ENCODE measurements around the gene FAM3B.
A peak's percentile ranks its signal among the peaks of the same experiment; 100 is the strongest.
"Not testable (repeated sequence)": the region's sequence is repeated elsewhere in the genome, so short reads cannot be mapped to it uniquely, and the experiment has no call there.

The FAM3B gene

DNA sequence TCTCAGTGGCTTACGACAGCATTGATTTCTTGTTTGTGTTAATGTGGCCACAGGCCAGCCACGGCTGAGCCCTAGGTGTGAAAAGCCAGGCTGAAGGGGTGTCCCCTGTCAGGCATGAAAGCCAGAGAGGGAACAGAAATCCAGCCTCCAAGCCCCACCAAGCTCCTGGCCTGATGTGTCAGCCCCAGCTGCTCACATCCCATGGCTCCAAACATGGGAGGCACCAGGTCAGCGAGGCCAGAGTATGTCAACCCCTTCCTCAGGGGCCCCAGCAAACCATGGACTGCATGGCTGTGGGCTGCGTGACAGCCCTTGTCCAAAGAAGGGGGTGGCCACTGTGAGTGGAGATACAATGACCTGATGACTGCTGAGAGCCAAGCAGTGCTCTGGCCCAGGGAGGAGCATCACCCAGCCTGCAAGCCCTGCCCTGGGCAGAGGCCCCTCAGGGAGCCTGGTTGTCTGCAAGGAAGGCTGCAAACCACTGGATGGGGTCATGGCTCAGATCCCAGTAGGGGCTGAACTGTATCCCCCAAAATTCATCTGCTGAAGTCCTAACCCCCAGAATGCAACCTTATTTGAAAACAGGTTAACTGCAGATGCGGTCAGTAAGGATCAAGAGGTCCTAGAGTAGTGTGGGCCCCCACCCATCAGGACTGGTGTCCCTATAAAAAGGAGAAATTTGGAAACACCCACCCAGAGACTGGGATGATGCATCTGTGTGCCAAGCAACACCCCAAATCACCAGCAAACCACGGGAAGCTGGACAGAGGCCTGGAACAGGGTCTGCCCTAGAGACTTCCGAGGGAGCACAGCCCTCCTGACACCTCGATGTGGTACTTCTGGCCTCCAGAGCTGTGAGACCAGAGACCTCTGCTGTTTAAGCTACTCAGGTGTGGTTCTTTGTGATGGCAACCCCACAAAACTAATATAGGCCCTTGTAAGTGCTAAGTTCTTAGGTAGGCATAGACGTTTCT lies 41.9 kb downstream of the FAM3B start:
- no peak overlapping the region for H3K4me3 ChIP-seq (ENCODE audit: low read depth in 1 of 2, low read length in 2 of 2)
- H3K9me3 ChIP-seq (ENCODE audit: low read length): no peaks in the 10 kb centered on the region
- H3K9ac ChIP-seq (ENCODE audit: low read length): no peak overlapping the region
- H3K27ac ChIP-seq (ENCODE audit: low read depth, low read length): no peak overlapping the region
- H3K27me3 ChIP-seq (ENCODE audit: control insufficient read depth in 1 of 2, insufficient read depth in 2 of 2, low read length in 2 of 2): no peaks in the 10 kb centered on the region
- H3K4me1 ChIP-seq (ENCODE audit: insufficient read depth, low read length): peaks cover 5% of the 10 kb centered on the region
- H3K36me3 ChIP-seq (ENCODE audit: insufficient read depth, low read length): no peaks in the 10 kb centered on the region

DNA sequence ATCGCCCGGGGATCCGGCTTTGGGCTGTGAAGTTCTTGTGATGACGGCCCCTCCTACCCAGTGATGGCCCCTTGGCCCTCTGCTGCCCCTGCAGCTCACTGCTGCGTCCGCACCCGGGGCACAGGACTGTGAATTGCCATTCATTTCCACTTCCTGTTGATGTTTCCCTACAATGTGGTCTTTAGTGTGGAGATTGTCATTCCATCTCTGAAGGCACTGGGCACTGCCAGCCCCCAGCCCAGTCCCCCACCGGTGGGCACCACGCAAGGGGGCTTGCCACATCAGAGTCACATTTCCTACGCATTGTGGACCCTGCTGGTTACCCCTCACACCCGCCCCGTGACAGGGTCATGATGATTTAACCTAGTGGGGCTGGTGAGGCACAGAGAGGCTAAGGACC lies 42.7 kb downstream of the FAM3B start:
- Histone ChIP-seq H3K4me1 (ENCODE audit: insufficient read depth, low read length) (peaks cover 5% of the 10 kb centered on the region), H3K9me3 (ENCODE audit: low read length) (no peaks in the 10 kb centered on the region), H3K36me3 (ENCODE audit: insufficient read depth, low read length) (no peaks in the 10 kb centered on the region), H3K27me3 (ENCODE audit: control insufficient read depth in 1 of 2, insufficient read depth in 2 of 2, low read length in 2 of 2) (no peaks in the 10 kb centered on the region), H3K4me3 (ENCODE audit: low read depth in 1 of 2, low read length in 2 of 2) (no peak overlapping the region), H3K27ac (ENCODE audit: low read depth, low read length) (no peak overlapping the region), H3K9ac (ENCODE audit: low read length) (no peak overlapping the region)

DNA sequence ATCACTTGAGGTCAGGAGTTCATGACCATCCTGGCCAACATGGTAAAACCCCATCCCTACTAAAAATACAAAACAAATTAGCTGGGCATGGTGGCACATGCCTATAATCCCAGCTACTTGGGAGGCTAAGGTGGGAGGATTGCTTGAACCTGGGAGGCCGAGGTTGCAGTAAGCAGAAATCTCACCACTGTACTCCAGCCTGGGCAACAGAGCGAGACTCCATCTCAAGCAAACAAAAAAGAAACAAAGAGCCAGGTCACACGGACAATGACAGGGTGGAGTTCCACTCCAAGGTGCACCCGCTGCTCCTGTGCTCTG lies 43.1 kb downstream of the FAM3B start:
- not testable (repeated sequence) for H3K9me3 ChIP-seq (ENCODE audit: low read length); H3K4me3 ChIP-seq (ENCODE audit: low read depth in 1 of 2, low read length in 2 of 2); H3K27me3 ChIP-seq (ENCODE audit: control insufficient read depth in 1 of 2, insufficient read depth in 2 of 2, low read length in 2 of 2); H3K9ac ChIP-seq (ENCODE audit: low read length); H3K36me3 ChIP-seq (ENCODE audit: insufficient read depth, low read length); H3K27ac ChIP-seq (ENCODE audit: low read depth, low read length); H3K4me1 ChIP-seq (ENCODE audit: insufficient read depth, low read length)

DNA sequence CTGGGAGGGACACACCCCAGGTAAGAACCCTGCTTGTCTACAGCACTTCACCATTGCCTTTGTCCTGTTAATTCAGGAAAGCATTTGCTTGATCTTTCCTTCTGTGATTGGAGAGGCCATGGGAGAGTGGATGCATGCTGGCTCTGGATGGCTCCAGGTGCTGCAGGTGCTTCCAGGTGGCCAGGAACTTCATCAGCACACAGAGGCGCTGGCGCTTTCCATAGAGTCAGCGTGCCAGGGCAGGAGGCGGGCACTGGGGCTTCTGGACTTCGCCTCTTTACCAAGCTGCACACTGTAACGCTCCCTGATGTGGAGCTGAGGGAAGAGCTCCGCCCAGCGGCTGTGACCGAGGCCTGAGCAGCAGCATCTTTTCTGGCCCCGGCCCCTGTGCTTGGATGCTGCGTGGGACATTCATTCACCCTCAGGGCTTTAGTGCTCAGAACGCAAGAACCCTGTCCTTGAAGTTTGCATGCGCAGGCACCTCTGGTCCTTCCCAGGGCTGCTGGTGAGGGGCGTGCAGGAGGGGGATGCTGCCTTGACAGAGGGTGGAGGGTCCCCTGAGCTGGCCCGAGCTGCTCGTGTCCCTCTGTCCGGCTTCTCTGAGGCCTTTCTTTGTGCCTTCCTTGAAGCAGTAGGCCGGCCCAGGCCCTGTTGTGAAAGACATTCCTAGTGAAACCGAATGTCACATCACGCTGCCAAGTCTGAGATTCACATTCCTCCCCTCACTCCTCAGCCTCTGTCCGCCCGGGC lies 43.6 kb downstream of the FAM3B start:
- H3K9ac ChIP-seq (ENCODE audit: low read length): no peak overlapping the region
- H3K36me3 ChIP-seq (ENCODE audit: insufficient read depth, low read length): no peaks in the 10 kb centered on the region
- H3K27ac ChIP-seq (ENCODE audit: low read depth, low read length): no peak overlapping the region

DNA sequence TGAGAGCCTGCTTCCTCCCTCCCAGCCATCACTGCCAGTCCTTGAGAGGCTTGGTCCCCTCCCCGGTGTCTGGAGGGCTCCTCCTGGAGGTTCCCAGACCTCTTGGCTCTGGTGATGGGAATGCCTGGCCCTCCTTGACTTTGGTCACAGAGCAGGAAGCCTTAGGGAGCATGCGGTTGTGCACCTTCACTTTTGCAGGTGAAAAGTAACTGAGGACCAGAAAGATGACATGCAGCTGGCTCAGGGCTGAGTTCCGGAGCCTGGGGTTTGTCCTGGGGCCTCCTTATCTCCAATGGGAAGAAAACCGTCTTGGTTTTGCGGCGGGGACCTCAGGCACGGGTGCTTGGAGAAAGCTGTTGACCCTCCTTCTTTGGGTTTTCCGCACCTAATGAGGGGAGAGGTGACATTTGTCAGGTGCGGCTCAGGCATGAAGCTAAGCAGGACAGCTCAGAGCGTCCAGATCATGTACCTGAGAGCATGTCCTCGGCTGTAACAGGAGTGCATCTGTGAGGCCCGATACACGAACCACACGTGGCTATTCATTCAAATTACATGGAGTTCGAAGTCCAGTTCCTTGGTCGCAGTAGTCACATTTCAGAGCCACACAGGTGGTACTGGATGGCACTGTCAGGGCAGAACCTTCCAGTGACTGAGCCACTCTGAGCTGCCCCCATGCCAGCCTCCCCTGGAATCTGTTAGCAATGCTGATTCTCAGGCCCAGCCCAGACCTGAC lies 44.6 kb downstream of the FAM3B start:
- no peaks in the 10 kb centered on the region for H3K27me3 ChIP-seq (ENCODE audit: control insufficient read depth in 1 of 2, insufficient read depth in 2 of 2, low read length in 2 of 2)
- H3K27ac ChIP-seq (ENCODE audit: low read depth, low read length): no peak overlapping the region
- peak overlapping the region in 1 of 2 donors; percentile 61 for H3K4me3 ChIP-seq (ENCODE audit: low read depth in 1 of 2, low read length in 2 of 2)
- peaks cover 5% of the 10 kb centered on the region for H3K4me1 ChIP-seq (ENCODE audit: insufficient read depth, low read length)
- no peaks in the 10 kb centered on the region for H3K36me3 ChIP-seq (ENCODE audit: insufficient read depth, low read length)
- H3K9me3 ChIP-seq (ENCODE audit: low read length): no peaks in the 10 kb centered on the region
- no peak overlapping the region for H3K9ac ChIP-seq (ENCODE audit: low read length)

More for the DNA sequence above, 43.6 kb downstream of the FAM3B start:
- Histone ChIP-seq H3K4me1 (ENCODE audit: insufficient read depth, low read length) (peaks cover 5% of the 10 kb centered on the region), H3K27me3 (ENCODE audit: control insufficient read depth in 1 of 2, insufficient read depth in 2 of 2, low read length in 2 of 2) (no peaks in the 10 kb centered on the region), H3K9me3 (ENCODE audit: low read length) (no peaks in the 10 kb centered on the region), H3K4me3 (ENCODE audit: low read depth in 1 of 2, low read length in 2 of 2) (no peak overlapping the region)

DNA sequence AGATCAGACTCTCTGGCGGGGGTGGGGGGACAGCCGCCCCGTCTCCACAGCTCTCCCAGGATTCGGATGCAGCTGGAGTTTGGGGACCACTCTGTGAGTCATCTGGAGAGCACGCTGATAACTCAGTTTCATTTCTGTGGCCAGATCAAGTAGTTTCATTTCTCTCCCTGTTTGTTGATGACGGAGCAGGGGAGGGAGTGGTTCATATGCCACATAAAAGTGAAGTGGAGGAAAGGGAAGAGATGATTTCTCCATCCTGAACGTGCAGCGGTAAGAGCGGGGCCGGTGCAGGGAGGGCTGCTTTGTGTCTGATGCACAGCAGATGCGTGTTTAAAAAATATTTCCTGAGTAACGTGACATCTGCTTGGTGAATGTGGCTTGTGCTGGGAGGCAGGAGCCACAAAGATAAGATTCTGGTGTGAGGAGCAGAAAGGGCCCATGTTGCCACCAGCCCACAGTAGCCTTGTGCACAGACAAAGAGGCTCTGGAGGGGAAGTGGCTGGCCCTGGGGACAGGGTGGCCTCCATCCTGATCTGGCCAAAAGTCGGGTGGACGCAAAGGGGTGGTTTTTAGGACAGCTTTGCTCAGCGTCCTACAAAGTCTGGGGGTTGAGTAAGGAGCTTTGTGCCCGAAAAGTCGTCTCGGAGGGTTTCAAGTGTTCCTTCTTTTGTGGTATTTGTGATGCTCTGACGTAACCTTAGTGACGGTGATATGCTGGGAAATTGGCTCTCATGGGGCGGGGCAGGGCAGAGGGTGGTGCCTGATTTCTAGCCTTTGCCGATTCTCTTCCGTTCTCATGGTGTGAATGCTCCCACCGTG lies 45.4 kb downstream of the FAM3B start, which contains the start of gene MX2:
TSS of gene MX2 (plus strand) at position 242 of the 819 bp plus-strand sequence. CDS start 14,880 bp downstream, outside the sequence.
- no peaks in the 10 kb centered on the region for H3K36me3 ChIP-seq (ENCODE audit: insufficient read depth, low read length)
- H3K4me1 ChIP-seq (ENCODE audit: insufficient read depth, low read length): peaks cover 5% of the 10 kb centered on the region
- no peaks in the 10 kb centered on the region for H3K9me3 ChIP-seq (ENCODE audit: low read length)
- H3K4me3 ChIP-seq (ENCODE audit: low read depth in 1 of 2, low read length in 2 of 2): peak within 1 kb of the TSS in 1 of 2 donors; percentile 61
- H3K9ac ChIP-seq (ENCODE audit: low read length): no peak within 1 kb of the TSS
- H3K27me3 ChIP-seq (ENCODE audit: control insufficient read depth in 1 of 2, insufficient read depth in 2 of 2, low read length in 2 of 2): no peaks in the 10 kb centered on the region
- H3K27ac ChIP-seq (ENCODE audit: low read depth, low read length): no peak within 1 kb of the TSS

DNA sequence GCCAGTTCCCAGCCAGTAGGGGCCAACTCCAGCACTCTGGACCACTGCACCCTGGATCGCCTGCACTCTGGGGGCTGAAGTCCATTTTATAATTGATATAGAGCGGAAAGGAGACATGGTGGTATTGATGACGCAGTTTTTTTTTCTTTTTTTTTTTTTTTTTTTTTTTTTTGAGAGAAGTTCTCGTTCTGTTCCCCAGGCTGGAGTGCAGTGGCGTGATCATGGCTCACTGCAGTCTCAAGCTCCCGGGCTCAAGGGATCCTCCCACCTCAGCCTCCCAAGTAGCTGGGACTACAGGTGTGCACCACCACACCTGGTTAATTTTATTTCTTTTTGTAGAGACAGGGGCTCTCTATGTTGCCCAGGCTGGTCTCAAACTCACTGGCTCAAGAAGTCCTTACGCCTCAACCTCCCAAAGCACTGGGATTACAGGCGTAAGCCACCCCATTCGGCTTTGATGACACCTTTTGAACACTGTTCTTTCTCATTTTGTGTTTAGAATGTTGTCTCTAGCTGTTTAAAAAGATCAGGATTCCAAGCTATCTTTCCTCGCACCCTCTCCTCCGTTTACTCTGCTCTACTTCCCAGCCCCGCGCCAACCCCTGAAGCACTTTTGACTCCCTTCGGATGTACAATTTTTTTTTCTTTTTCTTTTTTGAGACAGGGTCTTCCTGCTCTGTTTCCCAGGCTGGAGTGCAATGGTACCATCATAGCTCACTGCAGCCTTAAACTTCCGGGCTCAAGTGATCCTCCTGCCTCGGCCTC lies 46.2 kb downstream of the FAM3B start:
- H3K27me3 ChIP-seq (ENCODE audit: control insufficient read depth in 1 of 2, insufficient read depth in 2 of 2, low read length in 2 of 2): no peaks in the 10 kb centered on the region
- no peak overlapping the region for H3K27ac ChIP-seq (ENCODE audit: low read depth, low read length)
- no peaks in the 10 kb centered on the region for H3K36me3 ChIP-seq (ENCODE audit: insufficient read depth, low read length)
- H3K9ac ChIP-seq (ENCODE audit: low read length): no peak overlapping the region
- no peaks in the 10 kb centered on the region for H3K9me3 ChIP-seq (ENCODE audit: low read length)
- H3K4me1 ChIP-seq (ENCODE audit: insufficient read depth, low read length): peaks cover 5% of the 10 kb centered on the region
- peak overlapping the region in 1 of 2 donors; percentile 61 for H3K4me3 ChIP-seq (ENCODE audit: low read depth in 1 of 2, low read length in 2 of 2)

DNA sequence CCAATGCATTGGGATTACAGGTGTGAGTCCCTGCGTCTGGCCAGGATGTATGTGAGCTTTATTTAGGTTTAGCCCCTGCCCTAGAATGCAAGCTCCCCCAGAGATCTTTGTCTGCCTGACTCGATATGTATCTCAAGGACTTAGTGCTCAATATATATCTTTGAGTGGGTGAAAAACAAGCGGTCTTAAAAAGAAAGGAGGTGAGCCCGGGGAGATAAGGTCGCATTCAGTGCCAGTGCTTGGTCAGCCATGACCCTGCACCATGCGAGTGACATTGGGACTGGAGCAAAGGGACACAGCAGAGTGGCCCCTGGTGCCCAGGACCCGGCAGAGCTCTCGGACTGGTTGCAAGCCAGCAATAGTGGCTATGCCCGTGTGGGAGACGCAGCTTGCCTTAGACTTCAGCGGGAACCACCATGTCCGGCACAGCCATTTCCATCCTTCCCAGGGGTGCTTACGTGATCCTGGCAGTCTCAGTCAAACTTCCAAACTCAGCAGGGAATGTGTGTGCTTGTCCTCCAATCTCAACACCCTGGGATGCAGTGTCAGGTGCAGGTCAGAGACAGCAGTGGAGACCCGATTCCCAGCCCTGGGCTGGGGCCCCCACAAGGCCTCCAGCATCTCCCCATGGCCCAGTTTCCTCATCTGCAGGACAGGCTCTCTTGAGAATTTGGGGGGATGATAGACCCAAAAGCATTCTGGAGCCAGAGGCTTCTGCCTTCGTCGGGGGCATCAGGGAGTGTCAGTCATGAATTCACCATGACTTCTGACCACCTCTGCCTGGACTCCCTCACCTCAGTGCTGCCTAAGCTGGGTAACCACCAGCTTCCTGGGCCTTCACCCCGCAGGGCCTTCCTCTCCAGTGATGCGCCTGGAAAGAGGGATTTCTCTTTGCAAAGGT lies 47.0 kb downstream of the FAM3B start:
- H3K27me3 ChIP-seq (ENCODE audit: control insufficient read depth in 1 of 2, insufficient read depth in 2 of 2, low read length in 2 of 2): no peaks in the 10 kb centered on the region
- H3K4me3 ChIP-seq (ENCODE audit: low read depth in 1 of 2, low read length in 2 of 2): no peak overlapping the region
- H3K27ac ChIP-seq (ENCODE audit: low read depth, low read length): no peak overlapping the region
- peaks cover 11% of the 10 kb centered on the region for H3K4me1 ChIP-seq (ENCODE audit: insufficient read depth, low read length)
- H3K36me3 ChIP-seq (ENCODE audit: insufficient read depth, low read length): no peaks in the 10 kb centered on the region
- no peaks in the 10 kb centered on the region for H3K9me3 ChIP-seq (ENCODE audit: low read length)
- H3K9ac ChIP-seq (ENCODE audit: low read length): no peak overlapping the region

DNA sequence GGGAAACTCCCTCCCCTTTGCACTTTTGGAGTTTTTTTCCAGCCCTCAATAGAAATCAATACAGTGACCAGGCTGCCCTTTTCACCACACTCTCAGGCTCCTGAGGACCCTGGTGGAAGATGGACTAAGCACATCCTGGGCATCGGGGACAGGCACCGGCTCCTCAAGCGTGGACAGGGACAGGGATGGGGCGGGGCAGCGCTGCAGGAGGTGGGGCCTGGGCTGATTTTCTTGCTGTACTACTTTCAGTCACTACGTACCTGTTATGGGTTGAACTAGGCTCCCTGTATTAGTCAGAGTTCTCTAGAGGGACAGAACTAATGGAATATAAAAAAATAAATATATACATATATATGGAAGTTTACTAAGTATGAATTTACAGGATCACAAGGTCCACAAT lies 47.7 kb downstream of the FAM3B start:
- peaks cover 18% of the 10 kb centered on the region for H3K4me1 ChIP-seq (ENCODE audit: insufficient read depth, low read length)
- H3K4me3 ChIP-seq (ENCODE audit: low read depth in 1 of 2, low read length in 2 of 2): no peak overlapping the region
- H3K27me3 ChIP-seq (ENCODE audit: control insufficient read depth in 1 of 2, insufficient read depth in 2 of 2, low read length in 2 of 2): peaks cover 0 to 6% of the 10 kb centered on the region in 2 donors
- H3K36me3 ChIP-seq (ENCODE audit: insufficient read depth, low read length): no peaks in the 10 kb centered on the region
- no peaks in the 10 kb centered on the region for H3K9me3 ChIP-seq (ENCODE audit: low read length)
- H3K9ac ChIP-seq (ENCODE audit: low read length): no peak overlapping the region
- no peak overlapping the region for H3K27ac ChIP-seq (ENCODE audit: low read depth, low read length)
